Activated CD4-positive, alpha-beta T cell treated with anti-CD3 and anti-CD28 coated beads for 24 hours (primary cell): ENCODE results near the gene HLA-DOA.
A peak's percentile ranks its signal among the peaks of the same experiment; 100 is the strongest.

ENCODE experiments used
- DNase-seq, 2 donors: peaks; one replicate each; pipeline ENCODE4 v3.0.0-alpha.2; 2020; ENCODE audit warnings: low read depth in 2 of 2

The HLA-DOA gene

GRCh38 chr6:33017018-33017417, 7.6 kb upstream of the HLA-DOA start:
- no peak for DNase-seq

- DNase-seq = no peak
Observed at GRCh38 chr6:33015798-33016197, 6.4 kb upstream of the HLA-DOA start.

GRCh38 chr6:33014841-33015634, 5.6 kb upstream of the HLA-DOA start:
- DNase-seq = peak in 1 of 2 donors; percentile 50

GRCh38 chr6:33013608-33014007, 4.2 kb upstream of the HLA-DOA start:
- no peak for DNase-seq

- no peak for DNase-seq
Observed at GRCh38 chr6:33010356-33010755, 965 bp upstream of the HLA-DOA start.

- no peak for DNase-seq
Observed at GRCh38 chr6:33007831-33008400, 1.5 kb downstream of the HLA-DOA start.

- no peak for DNase-seq
Observed at GRCh38 chr6:33004940-33005339, 4.5 kb downstream of the HLA-DOA start.

GRCh38 chr6:33001685-33002084, 7.7 kb downstream of the HLA-DOA start:
- DNase-seq = no peak

GRCh38 chr6:33000055-33000454, 9.3 kb downstream of the HLA-DOA start:
- DNase-seq = no peak

GRCh38 chr6:32995448-32995847, 13.9 kb downstream of the HLA-DOA start:
- DNase-seq = no peak

GRCh38 chr6:32993363-32993973, 15.9 kb downstream of the HLA-DOA start:
- no peak for DNase-seq

GRCh38 chr6:32991972-32992371, 17.4 kb downstream of the HLA-DOA start:
- DNase-seq = no peak

GRCh38 chr6:32989368-32989767, 20.0 kb downstream of the HLA-DOA start:
- DNase-seq = no peak

GRCh38 chr6:32984622-32985389, 24.6 kb downstream of the HLA-DOA start:
- peak; percentile 85 to 90 for DNase-seq

GRCh38 chr6:32983964-32984621, 25.3 kb downstream of the HLA-DOA start:
- DNase-seq = no peak

- no peak for DNase-seq
Observed at GRCh38 chr6:32983493-32983848, 25.9 kb downstream of the HLA-DOA start.

- DNase-seq = no peak
Observed at GRCh38 chr6:32982702-32983492, 26.5 kb downstream of the HLA-DOA start.

GRCh38 chr6:32982084-32982701, 27.2 kb downstream of the HLA-DOA start:
- no peak for DNase-seq

GRCh38 chr6:32980488-32981038, 28.8 kb downstream of the HLA-DOA start:
- DNase-seq = no peak
